Aorta (tissue), 5 donors: ENCODE measurements around the gene DYNC1H1. TPM values are rescaled to one million over a fixed set of nuclear protein-coding genes. Genes with fewer than 3 reads are reported as not detected.

Source experiments
- ATAC-seq: fragments of 200-7000 bp; cut with Tn5 transposase; one replicate; pipeline ENCODE4 v1.9.1; 2022; ENCODE audit warnings: moderate library complexity; ENCODE audit not compliant: low FRiP score
- DNase-seq, 2 donors: peaks; one replicate each; pipeline ENCODE4 v3.0.0-alpha.2; 2020
- H3K27ac ChIP-seq, 2 donors: one replicate each; pipeline ENCODE4 v1.5.1; 2013; ENCODE audit warnings: low read length in 2 of 2, mild to moderate bottlenecking in 2 of 2, moderate library complexity in 2 of 2, control low read depth in 1 of 2, inconsistent platforms in 1 of 2, low read depth in 1 of 2
- H3K27me3 ChIP-seq, 2 donors: one replicate each; pipeline ENCODE4 v1.6.1; 2013; ENCODE audit warnings: control low read depth in 1 of 2, low read length in 1 of 2, mild to moderate bottlenecking in 1 of 2, moderate library complexity in 1 of 2; ENCODE audit not compliant: insufficient read depth in 2 of 2, control insufficient read depth in 1 of 2
- H3K36me3 ChIP-seq, 2 donors: one replicate each; pipeline ENCODE4 v1.6.1; 2013; ENCODE audit warnings: control low read depth in 1 of 2, low read length in 1 of 2, mild to moderate bottlenecking in 1 of 2; ENCODE audit not compliant: insufficient read depth in 2 of 2, control insufficient read depth in 1 of 2
- H3K4me1 ChIP-seq, 2 donors: one replicate each; pipeline ENCODE4 v1.6.1; 2013; ENCODE audit warnings: low read length in 2 of 2, control low read depth in 1 of 2, mild to moderate bottlenecking in 1 of 2, moderate library complexity in 1 of 2; ENCODE audit not compliant: insufficient read depth in 2 of 2, control insufficient read depth in 1 of 2
- H3K4me3 ChIP-seq, 2 donors: one replicate each; pipeline ENCODE4 v1.5.1; 2013; ENCODE audit warnings: low read length in 2 of 2, control low read depth in 1 of 2, mild to moderate bottlenecking in 1 of 2
- H3K9me3 ChIP-seq: one replicate; pipeline ENCODE4 v1.6.1; 2013; ENCODE audit warnings: mild to moderate bottlenecking, low read length; ENCODE audit not compliant: control insufficient read depth
- WGBS, 2 donors: extraction: QIAGEN DNeasy Blood & Tissue Kit; methylation state at CpG; one replicate each; pipeline ENCODE4 v1.1.7; 2013; 5-methylcytosine and 5-hydroxymethylcytosine counted together
- intact Hi-C, 2 donors: fragments of 100-400 bp; cut with DNase I; formaldehyde crosslinking; loops; one replicate each; pipeline versions ENCODE4 v1.14.2 to v1.15.0; 2022
- polyA plus RNA-seq, 2 donors: library from polyadenylated mRNA; stranded (reverse); fragments of 200-250 nt; gene quantifications; one replicate each; pipeline ENCODE4 v1.2.3, GENCODE V29; 2013
- total RNA-seq, 2 donors: library from RNA; stranded (reverse); fragmentation: NEBNext Ultra II Directional; extraction: Animal tissue kit (Norgen Biotek cat#: 25700); gene quantifications; one replicate each; pipeline ENCODE4 v1.2.1, GENCODE V29; 2021
- donor health status: healthy with polysubstance abuse.
- donor health status: Bipolar disorder and iron deficiency.
- donor health status: DM: no; HTN: no; CAD: no.
- donor health status: DM: no; HTN: no; CAD: no.
- donor health status: DM: yes; HTN: yes; CAD: no.

DYNC1H1 gene
- total and polyA plus RNA-seq, 4 donors, result 26.5 to 481 (median 301) TPM

GRCh38 chr14:102050625-102051024 lies 86.3 kb downstream of the DYNC1H1 start:
- H3K36me3 ChIP-seq, result peaks cover 6 to 10% of the 10 kb centered on the region in 2 donors
- intact Hi-C loops, result no loop called here
- no peaks in the 10 kb centered on the region for H3K9me3 ChIP-seq
- no peak overlapping the region for H3K27ac ChIP-seq
- H3K27me3 ChIP-seq, result no peaks in the 10 kb centered on the region
- 35 to 47% methylated on average over 11 of the region's 11 CpGs for WGBS, 2 donors
- ATAC-seq, result no peak
- no peak for DNase-seq
- no peak overlapping the region for H3K4me3 ChIP-seq
- H3K4me1 ChIP-seq, result no peaks in the 10 kb centered on the region

DNA sequence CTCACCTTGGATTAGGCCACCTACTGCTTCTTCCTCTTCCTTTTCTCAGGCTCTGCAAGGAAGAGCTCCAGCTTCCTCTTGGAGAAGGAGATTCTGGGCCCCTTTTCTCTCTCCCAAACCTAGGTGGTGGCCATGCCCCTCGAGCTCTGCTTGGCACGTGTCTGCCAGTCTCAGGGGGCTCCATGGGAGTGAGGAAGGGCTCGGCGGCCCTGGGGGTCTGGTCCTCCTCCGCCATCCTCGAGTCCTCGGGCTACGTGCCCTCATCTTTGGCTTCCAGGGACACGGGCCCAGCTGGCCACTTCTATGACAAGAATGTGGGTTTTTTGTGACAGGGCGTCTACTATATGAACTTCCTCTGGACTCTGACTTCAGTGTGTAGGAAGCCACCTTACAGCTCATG lies 88.1 kb downstream of the DYNC1H1 start:
- Histone ChIP-seq H3K9me3 (no peaks in the 10 kb centered on the region), H3K4me1 (no peaks in the 10 kb centered on the region), H3K27me3 (no peaks in the 10 kb centered on the region), H3K27ac (no peak overlapping the region), H3K4me3 (no peak overlapping the region), H3K36me3 (peaks cover 6 to 10% of the 10 kb centered on the region in 2 donors)
- intact Hi-C loops, result no loop called here
- ATAC-seq, result no peak
- no peak for DNase-seq
- 84 to 89% methylated on average over 10 of the region's 10 CpGs for WGBS, 2 donors

DNA sequence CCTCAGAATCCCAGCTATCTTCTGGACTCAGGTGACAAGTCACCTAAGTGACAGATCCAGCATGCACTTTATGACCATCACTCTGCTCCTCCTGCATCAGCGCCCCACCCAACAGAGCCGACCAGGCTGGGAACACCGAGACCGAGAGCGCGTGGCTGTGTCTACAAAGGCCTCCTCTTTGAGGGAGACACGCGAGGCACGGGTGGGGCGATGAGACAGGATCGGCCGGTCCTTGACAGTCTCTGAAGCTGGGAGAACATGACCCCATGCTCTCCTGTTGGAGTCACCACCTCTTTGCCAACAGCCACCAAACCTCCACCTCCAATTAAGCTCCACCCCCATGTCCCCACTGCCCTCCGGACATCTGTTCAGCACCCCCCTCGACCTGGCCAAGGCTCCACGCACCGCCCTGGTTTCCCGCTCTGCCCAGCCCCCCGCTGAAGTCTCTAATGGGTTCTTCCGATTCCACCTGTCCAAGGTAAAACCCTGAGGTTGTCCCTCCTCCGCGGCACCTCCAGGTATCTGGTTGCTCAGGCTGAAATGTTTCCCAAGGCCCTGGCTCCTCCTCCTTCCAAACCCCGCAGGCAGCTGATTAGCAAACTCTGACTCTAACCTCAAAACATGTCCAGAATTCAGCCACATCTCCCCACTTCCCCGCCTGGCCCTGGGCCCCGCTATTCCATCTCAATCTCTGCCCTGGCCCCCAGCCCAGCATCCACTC lies 91.0 kb downstream of the DYNC1H1 start:
- intact Hi-C loops, result no loop called here
- no peak overlapping the region for H3K27ac ChIP-seq
- ATAC-seq, result no peak

GRCh38 chr14:102056694-102057442 lies 92.5 kb downstream of the DYNC1H1 start:
- intact Hi-C loops, result no loop called here
- Histone ChIP-seq H3K27me3 (no peaks in the 10 kb centered on the region), H3K36me3 (no peaks in the 10 kb centered on the region), H3K4me3 (no peak overlapping the region), H3K4me1 (no peaks in the 10 kb centered on the region), H3K9me3 (no peaks in the 10 kb centered on the region), H3K27ac (no peak overlapping the region)
- no peak for DNase-seq
- ATAC-seq, result no peak
- WGBS, 2 donors, result 87% methylated on average over 31 of the region's 31 CpGs

More for the DNA sequence above, 91.0 kb downstream of the DYNC1H1 start:
- Histone ChIP-seq H3K4me3 (no peak overlapping the region), H3K36me3 (no peaks in the 10 kb centered on the region), H3K27me3 (no peaks in the 10 kb centered on the region), H3K4me1 (no peaks in the 10 kb centered on the region), H3K9me3 (no peaks in the 10 kb centered on the region)
- no peak for DNase-seq
- 71 to 75% methylated on average over 24 of the region's 24 CpGs for WGBS, 2 donors

DNA sequence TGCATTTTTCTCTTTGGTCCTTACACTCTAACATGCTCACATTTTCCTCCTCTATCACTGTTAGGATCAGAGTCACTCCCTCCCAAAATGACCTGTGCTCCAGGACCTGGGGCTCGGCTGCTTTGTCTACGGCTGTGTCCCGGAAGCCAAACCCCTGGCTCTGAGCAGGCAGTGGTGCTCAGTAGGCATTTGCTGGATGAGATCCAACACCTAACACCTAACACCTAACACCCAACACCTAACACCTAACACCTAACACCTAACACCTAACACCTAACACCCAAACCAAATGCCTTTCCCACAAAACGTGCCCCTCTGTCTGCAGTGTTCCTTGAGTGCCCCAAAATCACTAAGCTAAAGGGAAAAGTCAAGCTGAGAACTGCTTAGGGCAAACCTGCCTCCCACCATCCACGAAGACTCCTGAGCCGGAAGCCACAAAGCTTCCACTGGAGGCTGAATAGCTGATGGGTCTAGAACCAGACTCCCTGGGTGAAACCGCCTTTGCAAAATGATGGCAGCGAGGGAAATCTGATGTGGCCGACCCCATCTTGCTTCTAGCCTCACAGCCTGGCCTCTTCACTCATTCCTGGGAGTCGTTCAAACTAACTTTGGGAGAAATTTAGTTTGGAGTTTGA lies 93.2 kb downstream of the DYNC1H1 start:
- Histone ChIP-seq H3K4me3 (no peak overlapping the region), H3K4me1 (no peaks in the 10 kb centered on the region), H3K27ac (no peak overlapping the region), H3K9me3 (no peaks in the 10 kb centered on the region), H3K36me3 (no peaks in the 10 kb centered on the region), H3K27me3 (no peaks in the 10 kb centered on the region)
- intact Hi-C loops, result no loop called here
- DNase-seq, result no peak
- WGBS, 2 donors, result 38 to 49% methylated on average over 10 of the region's 10 CpGs
- ATAC-seq, result no peak

DNA sequence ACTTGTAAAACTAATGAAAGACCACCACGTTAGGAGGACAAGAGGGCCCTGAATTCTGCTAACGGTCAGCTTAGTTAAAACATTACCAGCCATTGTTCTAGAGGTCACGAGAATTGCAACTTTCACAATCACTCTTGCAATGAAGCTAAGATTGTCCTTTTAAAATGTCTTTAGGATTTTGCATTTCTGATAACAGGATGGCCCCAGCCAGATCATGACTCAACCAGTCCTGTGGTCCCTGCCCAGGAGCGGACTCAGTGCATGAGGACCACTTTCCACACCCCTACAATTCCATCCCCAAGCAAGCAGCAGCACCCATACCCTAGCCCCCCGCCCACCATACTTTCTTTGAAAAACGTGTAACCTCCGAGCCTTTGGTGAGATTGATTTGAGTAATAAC lies 93.8 kb downstream of the DYNC1H1 start:
- Histone ChIP-seq H3K27ac (no peak overlapping the region), H3K4me3 (no peak overlapping the region), H3K4me1 (no peaks in the 10 kb centered on the region), H3K27me3 (no peaks in the 10 kb centered on the region), H3K9me3 (no peaks in the 10 kb centered on the region), H3K36me3 (no peaks in the 10 kb centered on the region)
- intact Hi-C loops, result no loop called here
- no peak for DNase-seq
- ATAC-seq, result no peak
- 60 to 63% methylated on average over 7 of the region's 7 CpGs for WGBS, 2 donors

GRCh38 chr14:102058961-102059360 lies 94.6 kb downstream of the DYNC1H1 start:
- 53 to 60% methylated on average over 5 of the region's 5 CpGs for WGBS, 2 donors
- no peak for ATAC-seq

DNA sequence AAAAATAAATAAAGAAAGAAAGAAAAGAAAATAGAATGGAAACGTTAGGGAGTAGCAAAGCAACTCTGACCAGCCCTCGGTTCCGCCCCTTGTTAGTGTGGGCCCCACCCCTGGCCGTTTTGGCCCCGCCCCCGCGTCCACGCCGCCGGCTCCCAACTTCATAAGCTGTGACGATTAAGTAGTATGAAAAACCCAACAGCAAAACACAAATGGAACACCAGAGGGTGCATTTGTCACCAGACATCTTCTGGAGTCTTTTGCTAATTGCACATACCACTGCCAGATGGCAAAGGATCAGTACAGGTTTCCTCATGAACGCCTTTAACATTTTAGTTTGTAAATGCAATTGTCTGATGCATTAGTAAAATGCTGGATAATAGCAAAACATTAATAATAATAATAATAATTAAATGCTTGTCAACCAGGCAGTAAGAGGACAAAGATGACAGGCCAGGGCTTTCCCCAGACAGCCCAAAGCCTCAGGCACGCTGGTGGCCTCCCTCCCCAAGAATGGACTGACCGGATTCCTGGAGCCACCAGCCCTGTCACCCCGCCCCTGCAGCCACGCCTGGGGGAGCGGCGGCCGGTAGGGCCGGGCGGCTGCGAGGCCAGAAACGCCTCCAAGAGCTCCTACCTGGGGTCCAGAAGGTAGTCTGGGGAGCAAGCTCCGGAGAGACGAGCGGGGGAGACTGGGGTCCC lies 98.9 kb downstream of the DYNC1H1 start:
- Histone ChIP-seq H3K27ac (no peak overlapping the region), H3K36me3 (no peaks in the 10 kb centered on the region), H3K27me3 (no peaks in the 10 kb centered on the region), H3K4me3 (no peak overlapping the region), H3K4me1 (no peaks in the 10 kb centered on the region), H3K9me3 (no peaks in the 10 kb centered on the region)
- DNase-seq, result peak; percentile 91 to 95
- intact Hi-C loops, result loop anchor here in 1 of 2 donors (1.0 kb wide), 1 partner anchor 33 kb away; no protein-coding TSS in a partner anchor
- WGBS, 2 donors, result 18 to 20% methylated on average over 26 of the region's 26 CpGs
- ATAC-seq, result peak; percentile 90

More at GRCh38 chr14:102058961-102059360, 94.6 kb downstream of the DYNC1H1 start:
- H3K9me3 ChIP-seq, result no peaks in the 10 kb centered on the region
- intact Hi-C loops, result no loop called here
- peak in 1 of 2 donors; percentile 35 for DNase-seq
- no peaks in the 10 kb centered on the region for H3K4me1 ChIP-seq
- no peak overlapping the region for H3K4me3 ChIP-seq
- H3K27ac ChIP-seq, result no peak overlapping the region
- H3K27me3 ChIP-seq, result no peaks in the 10 kb centered on the region
- H3K36me3 ChIP-seq, result no peaks in the 10 kb centered on the region
